ENCODE measurements around the gene NT5C.
A peak's percentile ranks its signal among the peaks of the same experiment; 100 is the strongest.

The NT5C gene

DNA sequence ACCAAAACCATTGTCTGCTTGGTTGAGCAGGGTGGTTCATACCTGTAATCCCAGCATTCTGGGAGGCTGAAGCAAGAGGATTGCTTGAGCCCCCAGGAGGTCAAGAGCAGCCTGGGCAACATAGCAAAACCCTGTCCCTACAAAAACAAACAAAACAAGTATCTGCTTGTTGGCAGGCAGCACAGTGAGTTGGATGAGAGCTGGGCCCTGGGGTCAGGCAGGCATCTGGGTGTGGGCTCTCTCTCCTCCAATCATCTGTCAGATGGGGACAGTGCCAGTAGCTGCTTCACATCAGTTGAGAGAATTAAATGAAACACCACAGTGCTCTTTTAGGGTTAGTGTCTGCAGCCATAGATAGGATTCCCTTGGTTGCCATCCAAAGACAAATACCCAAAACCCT lies 16.0 kb downstream of the NT5C start:
- DNase-seq (ENCODE audit: low read depth): no peak
- TF ChIP-seq, protein P1, sequence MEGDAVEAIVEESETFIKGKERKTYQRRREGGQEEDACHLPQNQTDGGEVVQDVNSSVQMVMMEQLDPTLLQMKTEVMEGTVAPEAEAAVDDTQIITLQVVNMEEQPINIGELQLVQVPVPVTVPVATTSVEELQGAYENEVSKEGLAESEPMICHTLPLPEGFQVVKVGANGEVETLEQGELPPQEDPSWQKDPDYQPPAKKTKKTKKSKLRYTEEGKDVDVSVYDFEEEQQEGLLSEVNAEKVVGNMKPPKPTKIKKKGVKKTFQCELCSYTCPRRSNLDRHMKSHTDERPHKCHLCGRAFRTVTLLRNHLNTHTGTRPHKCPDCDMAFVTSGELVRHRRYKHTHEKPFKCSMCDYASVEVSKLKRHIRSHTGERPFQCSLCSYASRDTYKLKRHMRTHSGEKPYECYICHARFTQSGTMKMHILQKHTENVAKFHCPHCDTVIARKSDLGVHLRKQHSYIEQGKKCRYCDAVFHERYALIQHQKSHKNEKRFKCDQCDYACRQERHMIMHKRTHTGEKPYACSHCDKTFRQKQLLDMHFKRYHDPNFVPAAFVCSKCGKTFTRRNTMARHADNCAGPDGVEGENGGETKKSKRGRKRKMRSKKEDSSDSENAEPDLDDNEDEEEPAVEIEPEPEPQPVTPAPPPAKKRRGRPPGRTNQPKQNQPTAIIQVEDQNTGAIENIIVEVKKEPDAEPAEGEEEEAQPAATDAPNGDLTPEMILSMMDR (IDR thresholded peaks at IDR 0.05; ENCODE audit: control insufficient read depth, insufficient read depth, low read depth, low read length, missing control alignments): no peak
- H3K4me3 ChIP-seq (ENCODE audit: control insufficient read depth, low read depth, low read length): no peak overlapping the region

DNA sequence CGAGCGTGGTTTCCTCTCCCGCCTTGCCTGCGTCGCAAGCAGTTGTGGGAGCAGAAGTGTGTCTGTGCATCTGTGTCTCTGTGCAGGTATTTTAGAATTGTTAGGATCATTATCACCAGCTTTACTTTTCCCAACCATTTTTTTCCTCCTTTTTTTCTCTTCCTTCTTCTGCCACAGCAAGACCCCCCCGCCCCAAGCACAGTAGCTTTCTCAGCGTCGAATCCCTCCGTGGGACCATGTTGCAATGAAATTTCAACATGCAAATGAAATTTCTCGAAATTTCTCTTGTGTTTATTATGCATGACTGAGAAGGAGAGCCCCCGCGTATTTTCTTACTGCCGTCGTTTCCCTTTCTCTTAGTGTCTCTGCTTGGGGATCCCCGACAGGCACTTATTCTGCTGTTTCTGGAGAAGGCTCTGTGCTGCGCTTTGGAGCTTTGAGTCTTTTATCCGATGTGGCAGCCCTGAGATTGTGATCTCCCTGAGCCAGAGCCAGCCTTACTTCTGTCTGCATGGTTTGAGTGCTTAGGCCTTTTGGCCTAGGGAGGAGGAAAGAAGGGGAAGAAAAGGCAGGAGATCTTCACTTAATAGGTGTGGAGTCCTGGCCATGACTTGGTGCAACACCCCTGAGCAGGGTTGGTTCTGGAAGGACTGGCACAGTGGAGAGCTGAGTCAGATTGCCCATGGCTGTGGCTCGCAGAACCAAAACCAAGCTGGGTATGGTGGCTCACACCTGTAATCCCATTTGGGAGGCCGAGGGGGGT lies 16.8 kb downstream of the NT5C start:
- DNase-seq (ENCODE audit: low read depth): no peak
- peak overlapping the region; percentile 58 for H3K4me3 ChIP-seq (ENCODE audit: control insufficient read depth, low read depth, low read length)
- TF ChIP-seq, protein P1 (IDR thresholded peaks at IDR 0.05; ENCODE audit: control insufficient read depth, insufficient read depth, low read depth, low read length, missing control alignments): no peak

DNA sequence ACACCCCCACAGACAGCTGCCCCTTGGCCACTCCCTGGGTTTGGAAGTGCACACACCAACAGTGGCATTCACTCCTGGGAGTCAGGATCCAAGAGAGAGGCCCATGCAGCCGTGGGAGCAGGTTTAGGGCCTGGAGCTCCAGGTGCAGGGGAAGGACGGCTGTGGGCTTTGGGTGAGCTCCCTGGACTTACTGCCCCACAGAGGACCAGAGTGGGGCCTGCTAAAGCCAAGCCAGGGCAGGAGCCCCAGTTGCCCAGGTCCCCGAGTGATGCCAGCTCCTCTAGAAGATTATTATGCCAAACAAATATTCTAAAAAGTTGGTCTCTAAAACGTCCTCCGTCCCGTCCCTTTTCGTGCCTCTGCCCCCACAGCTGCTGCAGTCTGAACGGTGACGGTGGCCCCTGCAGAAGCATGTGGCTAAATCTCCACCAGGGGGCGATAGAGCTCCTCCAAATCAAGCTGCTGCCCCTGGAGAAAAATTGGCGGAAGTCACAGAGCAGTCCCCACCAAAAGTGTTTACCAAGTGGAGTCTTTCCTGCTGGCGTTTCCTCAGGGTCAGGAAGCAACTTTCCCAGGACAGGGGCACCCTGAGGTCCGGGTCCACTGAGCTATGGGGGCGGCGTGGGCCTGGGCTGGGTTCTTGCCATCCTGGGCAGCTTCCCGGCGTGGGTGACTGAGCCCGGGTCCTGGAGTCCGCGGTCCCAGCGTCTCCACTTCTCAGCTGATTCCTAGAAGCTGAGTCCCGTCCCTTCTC lies 17.6 kb downstream of the NT5C start:
- H3K4me3 ChIP-seq (ENCODE audit: control insufficient read depth, low read depth, low read length): peak overlapping the region; percentile 58
- TF ChIP-seq, protein P1 (IDR thresholded peaks at IDR 0.05; ENCODE audit: control insufficient read depth, insufficient read depth, low read depth, low read length, missing control alignments): peak; percentile 94
- peak; percentile 68 for DNase-seq (ENCODE audit: low read depth)

- H3K4me3 ChIP-seq (ENCODE audit: control insufficient read depth, low read depth, low read length): no peak overlapping the region
- no peak for DNase-seq (ENCODE audit: low read depth)
- TF ChIP-seq, protein P1 (IDR thresholded peaks at IDR 0.05; ENCODE audit: control insufficient read depth, insufficient read depth, low read depth, low read length, missing control alignments): no peak
Observed at GRCh38 chr17:75111777-75112335, 19.7 kb downstream of the NT5C start.

- H3K4me3 ChIP-seq (ENCODE audit: control insufficient read depth, low read depth, low read length): peak overlapping the region; percentile 72
- no peak for DNase-seq (ENCODE audit: low read depth)
- TF ChIP-seq, protein P1 (IDR thresholded peaks at IDR 0.05; ENCODE audit: control insufficient read depth, insufficient read depth, low read depth, low read length, missing control alignments): no peak
Observed at GRCh38 chr17:75110234-75110937, 21.2 kb downstream of the NT5C start.
